Measurements from ENCODE around the gene ZNF142. TPM values are rescaled to one million over a fixed set of nuclear protein-coding genes. Genes with fewer than 3 reads are reported as not detected.

ZNF142 gene
- total and polyA plus RNA-seq, 10 donors: 2.9 to 33.0 (median 29.3) TPM

DNA sequence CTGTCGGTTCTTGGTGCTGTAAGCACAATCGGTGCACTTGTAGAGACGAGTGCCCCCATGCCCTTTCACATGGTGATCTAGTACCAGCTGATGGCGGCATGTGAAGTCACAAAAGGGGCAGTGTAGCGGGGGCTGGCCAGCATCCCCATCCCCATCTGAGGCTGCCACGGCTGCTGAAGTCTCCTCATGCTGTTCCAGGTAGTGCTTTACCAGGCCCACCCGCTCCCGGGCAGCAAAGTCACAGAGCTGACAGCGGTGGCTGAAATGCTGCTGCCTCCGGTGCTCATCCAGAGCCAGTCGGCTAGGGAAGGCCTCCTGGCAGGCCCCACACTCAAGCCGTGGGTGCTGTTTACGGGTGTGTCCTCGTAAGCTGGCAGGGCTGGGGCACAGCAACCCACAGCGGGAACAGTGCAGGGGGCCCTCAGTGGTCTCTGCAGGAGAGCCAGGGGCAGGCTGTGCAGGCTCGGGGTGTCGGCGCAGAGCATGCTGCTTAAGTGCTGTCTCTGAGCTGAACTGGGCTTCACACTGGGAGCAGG lies 17.2 kb downstream of the ZNF142 start:
- DNase-seq: no peak
- H3K27ac ChIP-seq: no peak overlapping the region
- H3K27me3 ChIP-seq (replicated peaks in 1 of 7): no peaks in the 10 kb centered on the region
- H3K4me3 ChIP-seq: no peak overlapping the region
- WGBS, 5 donors: 94 to 98% (median 95%) methylated on average over 10 to 18 of the region's 18 CpGs
- H3K4me1 ChIP-seq: no peaks in the 10 kb centered on the region
- peaks cover 9 to 100% (median 90%) of the 10 kb centered on the region in 6 donors for H3K36me3 ChIP-seq
- no peaks in the 10 kb centered on the region for H3K9me3 ChIP-seq
- intact Hi-C loops (cut with DNase I; ENCODE audit: low total_unique reads): no loop called here
- peak in 1 of 3 donors; percentile 23 for TF ChIP-seq POLR2AphosphoS5 (IDR thresholded peaks at IDR 0.05)
- TF ChIP-seq, protein P1, sequence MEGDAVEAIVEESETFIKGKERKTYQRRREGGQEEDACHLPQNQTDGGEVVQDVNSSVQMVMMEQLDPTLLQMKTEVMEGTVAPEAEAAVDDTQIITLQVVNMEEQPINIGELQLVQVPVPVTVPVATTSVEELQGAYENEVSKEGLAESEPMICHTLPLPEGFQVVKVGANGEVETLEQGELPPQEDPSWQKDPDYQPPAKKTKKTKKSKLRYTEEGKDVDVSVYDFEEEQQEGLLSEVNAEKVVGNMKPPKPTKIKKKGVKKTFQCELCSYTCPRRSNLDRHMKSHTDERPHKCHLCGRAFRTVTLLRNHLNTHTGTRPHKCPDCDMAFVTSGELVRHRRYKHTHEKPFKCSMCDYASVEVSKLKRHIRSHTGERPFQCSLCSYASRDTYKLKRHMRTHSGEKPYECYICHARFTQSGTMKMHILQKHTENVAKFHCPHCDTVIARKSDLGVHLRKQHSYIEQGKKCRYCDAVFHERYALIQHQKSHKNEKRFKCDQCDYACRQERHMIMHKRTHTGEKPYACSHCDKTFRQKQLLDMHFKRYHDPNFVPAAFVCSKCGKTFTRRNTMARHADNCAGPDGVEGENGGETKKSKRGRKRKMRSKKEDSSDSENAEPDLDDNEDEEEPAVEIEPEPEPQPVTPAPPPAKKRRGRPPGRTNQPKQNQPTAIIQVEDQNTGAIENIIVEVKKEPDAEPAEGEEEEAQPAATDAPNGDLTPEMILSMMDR (IDR thresholded peaks at IDR 0.05 in 8 of 11, conservative IDR thresholded peaks at IDR 0.05 in 3 of 11): no peak

DNA sequence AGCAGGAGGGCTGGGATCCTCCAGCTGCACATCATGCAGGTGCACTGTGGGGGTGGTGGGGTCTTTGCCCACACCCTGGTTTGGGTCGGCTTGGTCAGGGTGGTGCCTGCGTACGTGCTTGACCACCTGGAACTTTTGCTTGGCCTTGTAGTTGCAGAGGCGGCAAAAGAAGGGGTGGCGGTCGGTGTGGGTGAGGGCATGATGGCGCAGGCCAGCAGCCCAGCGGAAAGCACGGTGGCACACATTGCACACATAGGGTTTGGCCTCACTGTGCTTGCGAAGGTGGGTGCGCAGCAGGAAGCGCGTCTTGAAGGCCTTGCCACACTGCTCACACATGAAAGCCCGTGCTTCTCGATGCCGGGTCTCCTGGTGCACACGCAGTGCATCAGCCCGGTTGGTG lies 21.1 kb downstream of the ZNF142 start:
- Histone ChIP-seq H3K27me3 (replicated peaks in 1 of 7) (no peaks in the 10 kb centered on the region), H3K27ac (no peak overlapping the region), H3K9me3 (no peaks in the 10 kb centered on the region), H3K36me3 (peaks cover 4 to 100% (median 92%) of the 10 kb centered on the region in 6 donors), H3K4me1 (no peaks in the 10 kb centered on the region), H3K4me3 (no peak overlapping the region)
- intact Hi-C loops (cut with DNase I; ENCODE audit: low total_unique reads): no loop called here
- no peak for DNase-seq
- 96 to 98% (median 97%) methylated on average over 18 of the region's 18 CpGs for WGBS, 5 donors
- TF ChIP-seq POLR2AphosphoS5 (IDR thresholded peaks at IDR 0.05) (peak in 1 of 3 donors; percentile 50), POLR2A (IDR thresholded peaks at IDR 0.05) (no peak)

DNA sequence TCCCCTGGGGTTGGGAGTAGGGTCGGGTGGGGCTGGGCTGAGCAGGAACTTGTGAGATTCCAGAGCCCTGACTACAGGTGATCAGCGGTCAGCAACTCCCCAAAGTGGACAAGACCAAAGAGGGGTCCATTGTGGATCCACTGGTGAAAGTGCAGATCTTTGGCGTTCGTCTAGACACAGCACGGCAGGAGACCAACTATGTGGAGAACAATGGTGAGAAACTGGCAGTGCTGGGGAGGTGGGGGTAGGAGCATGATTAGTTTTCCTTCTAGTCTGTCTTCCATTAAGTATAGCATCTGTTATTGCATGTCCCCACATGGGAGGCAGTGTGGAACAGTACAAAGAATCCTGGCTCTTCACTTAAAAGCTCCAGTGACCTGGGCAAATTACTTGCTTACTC lies 23.7 kb downstream of the ZNF142 start:
- TF ChIP-seq POLR2AphosphoS5 (IDR thresholded peaks at IDR 0.05): no peak
- TF ChIP-seq, protein P1 (IDR thresholded peaks at IDR 0.05 in 8 of 11, conservative IDR thresholded peaks at IDR 0.05 in 3 of 11): no peak
- TF ChIP-seq POLR2A (IDR thresholded peaks at IDR 0.05): no peak
- peaks cover 4 to 80% (median 72%) of the 10 kb centered on the region in 6 donors for H3K36me3 ChIP-seq

DNA sequence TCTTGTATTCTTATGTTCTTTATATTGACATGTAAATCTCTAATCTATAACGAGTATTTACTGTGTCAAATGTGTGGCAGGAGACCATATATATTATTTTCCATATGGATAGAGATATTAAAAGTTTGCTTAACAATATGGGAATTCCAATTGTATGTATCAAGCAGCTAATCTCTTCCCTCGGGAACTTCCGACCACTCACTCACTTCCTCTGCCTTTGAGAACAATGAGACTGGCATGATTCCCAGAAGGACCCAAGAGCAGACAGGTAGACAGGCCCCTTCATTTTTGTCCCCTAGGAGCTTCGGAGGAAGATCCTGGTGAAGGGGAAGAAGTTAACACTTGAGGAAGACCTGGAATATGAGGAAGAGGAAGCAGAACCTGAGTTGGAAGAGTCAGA lies 27.6 kb downstream of the ZNF142 start:
- TF ChIP-seq POLR2AphosphoS5 (IDR thresholded peaks at IDR 0.05): no peak
- Histone ChIP-seq H3K4me1 (no peaks in the 10 kb centered on the region), H3K4me3 (no peak overlapping the region), H3K9me3 (no peaks in the 10 kb centered on the region), H3K27ac (no peak overlapping the region), H3K36me3 (peaks cover 0 to 41% (median 35%) of the 10 kb centered on the region in 6 donors), H3K27me3 (replicated peaks in 1 of 7) (no peaks in the 10 kb centered on the region)
- no peak for DNase-seq
- intact Hi-C loops (cut with DNase I; ENCODE audit: low total_unique reads): no loop called here
- 64 to 82% (median 70%) methylated on average over 4 of the region's 4 CpGs for WGBS, 5 donors

More for the DNA sequence above, 23.7 kb downstream of the ZNF142 start:
- Histone ChIP-seq H3K9me3 (no peaks in the 10 kb centered on the region), H3K27ac (no peak overlapping the region), H3K27me3 (replicated peaks in 1 of 7) (no peaks in the 10 kb centered on the region), H3K4me1 (no peaks in the 10 kb centered on the region), H3K4me3 (no peak overlapping the region)
- WGBS, 5 donors: 95 to 98% (median 97%) methylated on average over 5 of the region's 5 CpGs
- intact Hi-C loops (cut with DNase I; ENCODE audit: low total_unique reads): no loop called here
- DNase-seq: no peak

DNA sequence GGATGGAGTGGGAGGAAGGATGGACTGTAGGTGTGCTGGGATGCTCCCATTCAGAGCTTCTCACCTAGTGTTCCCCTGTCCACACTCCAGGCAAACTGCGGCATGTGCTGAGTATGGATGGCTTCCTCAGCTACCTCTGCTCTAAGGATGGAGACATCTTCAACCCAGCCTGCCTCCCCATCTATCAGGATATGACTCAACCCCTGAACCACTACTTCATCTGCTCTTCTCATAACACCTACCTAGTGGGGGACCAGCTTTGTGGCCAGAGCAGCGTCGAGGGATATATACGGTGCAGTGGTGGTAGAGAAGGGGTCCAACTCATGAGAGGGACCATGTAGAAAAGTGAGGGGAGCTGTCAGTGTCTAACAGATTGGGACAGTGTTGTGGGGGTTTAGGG lies 31.5 kb downstream of the ZNF142 start:
- Histone ChIP-seq H3K4me1 (peaks cover 0 to 4% (median 2%) of the 10 kb centered on the region in 6 donors), H3K9me3 (no peaks in the 10 kb centered on the region), H3K27ac (no peak overlapping the region), H3K4me3 (no peak overlapping the region), H3K27me3 (replicated peaks in 1 of 7) (no peaks in the 10 kb centered on the region), H3K36me3 (peaks cover 0 to 2% (median 0%) of the 10 kb centered on the region in 6 donors)
- DNase-seq: no peak
- 87 to 99% (median 95%) methylated on average over 3 to 4 of the region's 4 CpGs for WGBS, 5 donors
- intact Hi-C loops (cut with DNase I; ENCODE audit: low total_unique reads): no loop called here
- TF ChIP-seq POLR2A (IDR thresholded peaks at IDR 0.05) (no peak), POLR2AphosphoS5 (IDR thresholded peaks at IDR 0.05) (no peak)
- TF ChIP-seq, protein P1 (IDR thresholded peaks at IDR 0.05 in 8 of 11, conservative IDR thresholded peaks at IDR 0.05 in 3 of 11): no peak
